Testis (tissue), 2 donors: ENCODE data around the gene SAP30.

Experiments used
- CTCF ChIP-seq, 3 experiments: fragments of 450-650 bp in 2 of 3; fragments of 200-600 bp in 1 of 3; sonication (generic) in 1 of 3; IDR thresholded peaks; one replicate each; pipeline ENCODE4 v1.5.1; 2016 to 2019; ENCODE audit warnings: antibody characterized with exemption in 3 of 3, mild to moderate bottlenecking in 2 of 3, moderate library complexity in 1 of 3
- POLR2A ChIP-seq: fragments of 450-650 bp; IDR thresholded peaks from one replicate; pipeline ENCODE4 v1.6.1; 2017; ENCODE audit warnings: antibody characterized with exemption, mild to moderate bottlenecking, moderate library complexity

GRCh38 chr4:173333658-173334084, 37.1 kb upstream of the SAP30 start:
- no peak for TF ChIP-seq CTCF (IDR thresholded peaks at IDR 0.05)
- TF ChIP-seq POLR2A: no peak
